ENCODE data around the gene STX8.
"Not testable (repeated sequence)": the region's sequence is repeated elsewhere in the genome, so short reads cannot be mapped to it uniquely, and the experiment has no call there.

The STX8 gene

GRCh38 chr17:9266031-9266680, 309.5 kb downstream of the STX8 start:
- peak; percentile 44 for DNase-seq (ENCODE audit: low spot score)

- DNase-seq (ENCODE audit: low spot score), result no peak
These were observed 314.3 kb downstream of the STX8 start for GRCh38 chr17:9261081-9262012.

- peak; percentile 13 for DNase-seq (ENCODE audit: low spot score)
These were observed 316.2 kb downstream of the STX8 start for GRCh38 chr17:9259419-9259818.

- no peak for DNase-seq (ENCODE audit: low spot score)
These were observed 317.3 kb downstream of the STX8 start for GRCh38 chr17:9258115-9259015.

GRCh38 chr17:9257630-9257965, 318.0 kb downstream of the STX8 start:
- DNase-seq (ENCODE audit: low spot score), result not testable (repeated sequence)

GRCh38 chr17:9256751-9257629, 318.6 kb downstream of the STX8 start:
- DNase-seq (ENCODE audit: low spot score), result peak; percentile 26

GRCh38 chr17:9256361-9256750, 319.3 kb downstream of the STX8 start:
- no peak for DNase-seq (ENCODE audit: low spot score)

GRCh38 chr17:9255833-9256232, 319.8 kb downstream of the STX8 start:
- DNase-seq (ENCODE audit: low spot score), result peak; percentile 17

GRCh38 chr17:9254841-9255240, 320.8 kb downstream of the STX8 start:
- DNase-seq (ENCODE audit: low spot score), result no peak

- no peak for DNase-seq (ENCODE audit: low spot score)
These were observed 322.3 kb downstream of the STX8 start for GRCh38 chr17:9253308-9253707.

- DNase-seq (ENCODE audit: low spot score), result no peak
These were observed 324.3 kb downstream of the STX8 start for GRCh38 chr17:9251273-9251672.

- no peak for DNase-seq (ENCODE audit: low spot score)
These were observed 326.2 kb downstream of the STX8 start for GRCh38 chr17:9249245-9249953.

- no peak for DNase-seq (ENCODE audit: low spot score)
These were observed 328.1 kb downstream of the STX8 start for GRCh38 chr17:9247401-9247938.

- DNase-seq (ENCODE audit: low spot score), result no peak
These were observed 331.3 kb downstream of the STX8 start for GRCh38 chr17:9244066-9245052.

GRCh38 chr17:9242983-9243382, 332.6 kb downstream of the STX8 start:
- DNase-seq (ENCODE audit: low spot score), result no peak

GRCh38 chr17:9242497-9242881, 333.1 kb downstream of the STX8 start:
- DNase-seq (ENCODE audit: low spot score), result no peak

- no peak for DNase-seq (ENCODE audit: low spot score)
These were observed 333.7 kb downstream of the STX8 start for GRCh38 chr17:9241774-9242496.

- no peak for DNase-seq (ENCODE audit: low spot score)
These were observed 334.3 kb downstream of the STX8 start for GRCh38 chr17:9241371-9241712.

All from kidney tubule cell (primary cell).